ENCODE measurements around the gene FREY1. TPM values are rescaled to one million over a fixed set of nuclear protein-coding genes. Genes with fewer than 3 reads are reported as not detected.

The FREY1 gene
- total and polyA plus RNA-seq, 9 of the 15 experiments (the other 6 are each of a cell fraction or from before 2014, with no cell fraction given) = 0.25 to 1.5 (median 1.1) TPM; not detected in 5

DNA sequence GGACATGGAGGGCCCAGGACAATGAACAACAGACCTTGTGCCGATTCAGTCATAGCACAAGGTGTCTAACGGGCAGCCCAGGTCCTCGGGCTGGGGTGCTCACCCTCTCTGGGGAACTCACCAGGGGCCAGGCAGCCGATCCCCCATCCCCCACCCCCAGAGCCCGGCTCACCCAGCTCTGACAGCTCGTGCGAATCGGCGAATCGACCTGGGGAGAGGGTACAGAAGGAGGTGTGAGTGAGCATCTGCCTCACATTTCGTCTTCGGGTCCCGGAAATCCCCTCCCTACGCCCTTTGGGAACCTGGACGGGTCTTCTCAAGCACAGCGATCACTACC, 10.2 kb upstream of the FREY1 start (continued):
- no peak for TF ChIP-seq PRPF4 (IDR thresholded peaks at IDR 0.05; ENCODE audit: insufficient read depth, low read depth, low read length, poor library complexity, severe bottlenecking)

GRCh38 chr11:45915446-45915845, 8.4 kb upstream of the FREY1 start:
- ChIA-PET POLR2A (interaction anchor here (0.6 to 1.1 kb wide), 3 partner anchors 8 to 68 kb away, joined by 3 read pairs; partner anchors contain the start of gene FREY1), CTCF (ENCODE audit: low intra/inter-chr PET ratio) (no interaction called here)
- Histone ChIP-seq H3K4me3 (no peak overlapping the region), H3K4me1 (replicated peaks in 1 of 2; ENCODE audit: control insufficient read depth in 2 of 2, insufficient read depth in 2 of 2, low read length in 2 of 2) (peaks cover 6 to 29% of the 10 kb centered on the region in 2 experiments; a peak in 4 of 5 replicates), H3K27me3 (ENCODE audit: control insufficient read depth in 2 of 2, insufficient read depth in 2 of 2, low read length in 2 of 2) (no peaks in the 10 kb centered on the region), H3K4me2 (ENCODE audit: insufficient read depth, low read length) (no peak overlapping the region), H3K9me3 (replicated peaks; ENCODE audit: control insufficient read depth, insufficient read depth, low read depth, low read length) (no peaks in the 10 kb centered on the region), H3K27ac (ENCODE audit: extremely low read depth, low read depth, low read length) (no peak overlapping the region), H3K79me2 (ENCODE audit: control insufficient read depth, insufficient read depth, low read length) (peaks cover 14% of the 10 kb centered on the region), H3K9me1 (ENCODE audit: control insufficient read depth, insufficient read depth, low read length) (no peaks in the 10 kb centered on the region), H2AFZ (ENCODE audit: low read depth, low read length) (no peak overlapping the region), H3K36me3 (ENCODE audit: control insufficient read depth, insufficient read depth, low read length) (peaks cover 43% of the 10 kb centered on the region; the same call in 2 of the 3 replicates), H3K9ac (ENCODE audit: insufficient read depth in 1 of 2, low read depth in 2 of 2, low read length in 2 of 2) (peak overlapping the region in 1 of 2 experiments; percentile 71; a peak in 1 of 4 replicates), H4K20me1 (replicated peaks; ENCODE audit: control insufficient read depth, insufficient read depth, low read length) (no peaks in the 10 kb centered on the region)
- TF ChIP-seq FOXA1 (IDR thresholded peaks at IDR 0.05; ENCODE audit: borderline replicate concordance) = no peak
- TF ChIP-seq RBFOX2 (IDR thresholded peaks at IDR 0.05; ENCODE audit: low read depth, low read length) = peak; percentile 32; the same call in 1 of the 2 replicates
- TF ChIP-seq NR2F6 (CRISPR knock-in tag; IDR thresholded peaks at IDR 0.05) = no peak
- TF ChIP-seq CHD1 (IDR thresholded peaks at IDR 0.05; ENCODE audit: low read length) = no peak
- DNase-seq (ENCODE audit: extremely low read depth in 1 of 4, low spot score in 3 of 4) (no peak), ATAC-seq (no peak), FAIRE-seq (no peak)
- 80% methylated on average over 12 of the region's 13 CpGs for WGBS (ENCODE audit: insufficient coverage, low coverage, missing lambda C conversion rate)
- intact Hi-C loops (cut with micrococcal nuclease) (no loop called here), in situ Hi-C loops (cut with MboI) (no loop called here)
- no TSS peak for BruUV-seq (replicated peaks)

Data from K562 (cell line).